ENCODE data around the gene GABRR1.
A peak's percentile ranks its signal among the peaks of the same experiment; 100 is the strongest.
"Not testable (repeated sequence)": the region's sequence is repeated elsewhere in the genome, so short reads cannot be mapped to it uniquely, and the experiment has no call there.

Gene GABRR1

DNA sequence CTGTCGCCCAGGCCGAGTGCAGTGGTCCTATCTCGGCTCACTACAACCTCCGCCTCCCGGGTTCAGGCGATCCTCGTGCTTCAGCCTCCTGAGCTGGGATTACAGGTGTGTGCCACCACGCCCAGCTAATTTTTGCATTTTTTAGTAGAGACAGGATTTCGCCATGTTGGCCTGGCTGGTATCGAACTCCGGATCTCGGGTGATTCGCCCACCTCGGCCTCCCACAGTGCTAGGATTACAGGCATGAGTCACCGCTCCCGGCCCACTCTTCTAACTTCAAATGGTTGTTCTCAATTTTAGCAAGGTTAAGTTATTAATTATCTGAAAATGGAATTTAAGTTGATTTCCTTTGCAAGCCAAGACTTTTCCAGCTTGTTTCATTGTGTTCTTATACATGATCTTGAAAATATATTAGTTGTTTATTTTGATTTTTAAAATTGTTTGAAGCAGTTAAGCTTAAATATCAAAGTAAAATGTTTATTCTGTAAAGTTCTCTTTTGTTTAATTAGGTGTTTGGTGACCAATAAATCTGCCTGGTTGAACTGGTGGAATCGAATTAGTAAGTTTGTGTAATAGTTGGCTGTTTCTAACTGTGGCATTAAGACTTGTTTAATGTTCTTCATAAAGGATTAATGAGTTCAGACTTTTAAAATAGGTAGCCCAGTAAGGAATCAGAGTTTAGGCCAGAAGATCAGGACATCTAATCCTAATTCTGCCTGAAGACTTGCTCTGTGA lies 69.0 kb downstream of the GABRR1 start:
- DNase-seq, result no peak

DNA sequence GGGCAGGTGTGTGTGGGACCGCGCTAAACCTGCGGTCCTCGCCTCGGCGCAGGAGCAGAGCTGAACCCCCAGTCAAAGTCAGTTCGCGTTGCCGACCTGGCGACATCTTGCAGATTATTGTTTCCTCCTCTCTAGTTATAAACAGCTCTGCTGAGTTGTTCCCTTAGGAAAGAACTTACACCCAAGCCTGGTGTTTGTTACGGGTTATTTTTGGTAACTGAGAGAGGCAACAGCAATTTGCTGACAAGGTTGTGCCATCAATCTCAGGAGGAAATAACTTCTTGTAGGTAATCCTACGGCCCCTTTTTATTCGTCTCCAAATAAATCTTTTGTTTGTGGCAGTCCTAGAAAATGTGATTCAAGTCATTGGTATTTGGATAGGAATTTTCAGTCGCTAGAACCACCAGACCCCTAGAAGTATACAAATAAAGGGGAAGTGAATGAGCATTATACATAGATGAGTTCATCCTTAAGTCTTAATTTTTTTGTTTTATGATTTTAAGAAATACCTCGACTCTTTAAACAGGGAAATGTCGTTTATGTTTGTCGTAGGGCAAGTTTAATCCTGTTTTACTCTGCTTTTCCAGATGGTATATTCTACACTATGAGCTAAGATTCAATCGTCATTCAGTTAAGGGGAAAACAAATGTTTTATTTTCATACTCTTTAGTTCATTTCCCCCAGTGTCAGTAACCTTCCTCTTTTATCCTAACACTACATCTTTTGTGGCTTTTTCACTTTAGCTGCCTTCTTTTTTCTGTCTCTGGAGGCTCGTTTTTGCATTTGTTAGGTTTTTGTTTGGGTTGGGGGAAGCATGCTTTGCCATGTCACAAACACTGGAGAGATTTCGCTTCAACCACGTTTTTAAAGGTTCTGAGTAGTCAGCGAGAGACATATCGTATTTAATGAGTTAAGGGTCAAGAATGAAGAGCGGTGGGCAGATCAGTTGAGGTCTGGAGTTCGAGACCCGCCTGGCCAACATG lies 70.1 kb downstream of the GABRR1 start:
- DNase-seq, result peak in 1 of 2 experiments; percentile 31

DNA sequence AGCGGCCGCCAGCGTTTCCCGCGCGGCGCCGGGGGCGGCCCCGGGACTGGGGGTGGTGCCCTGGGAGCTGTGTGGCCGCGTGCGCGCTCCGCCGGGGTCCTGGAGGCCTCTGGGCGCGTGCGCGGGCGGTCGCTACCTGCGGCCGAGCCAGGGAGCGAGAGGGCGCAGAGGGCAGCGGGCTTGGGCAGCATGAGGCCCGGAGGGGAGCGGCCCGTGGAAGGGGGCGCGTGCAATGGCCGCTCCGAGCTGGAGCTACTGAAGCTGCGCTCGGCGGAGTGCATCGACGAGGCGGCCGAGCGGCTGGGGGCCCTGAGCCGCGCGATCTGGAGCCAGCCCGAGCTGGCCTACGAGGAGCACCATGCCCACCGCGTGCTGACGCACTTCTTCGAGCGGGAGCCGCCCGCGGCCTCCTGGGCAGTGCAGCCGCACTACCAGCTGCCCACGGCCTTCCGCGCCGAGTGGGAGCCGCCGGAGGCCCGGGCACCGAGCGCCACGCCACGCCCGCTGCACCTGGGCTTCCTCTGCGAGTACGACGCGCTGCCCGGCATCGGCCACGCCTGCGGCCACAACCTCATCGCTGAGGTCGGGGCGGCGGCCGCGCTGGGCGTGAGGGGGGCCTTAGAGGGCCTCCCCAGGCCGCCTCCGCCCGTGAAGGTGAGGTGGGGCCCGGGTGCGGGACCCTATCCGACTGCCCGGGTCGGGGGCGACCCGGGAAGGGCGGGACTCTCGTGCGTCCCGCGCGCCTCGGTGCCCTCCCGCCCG lies 71.0 kb downstream of the GABRR1 start, which contains the start of gene PM20D2:
TSS of gene PM20D2 (plus strand) at position 100 of the 762 bp plus-strand sequence. CDS start at position 190, 90 bp downstream.
- DNase-seq, result peak; percentile 56 to 79

- DNase-seq, result peak in 1 of 2 experiments; percentile 37
Measured at GRCh38 chr6:89145091-89145955, 71.8 kb downstream of the GABRR1 start.

- no peak for DNase-seq
Measured at GRCh38 chr6:89144354-89144906, 72.7 kb downstream of the GABRR1 start.

GRCh38 chr6:89140347-89141156 lies 76.6 kb downstream of the GABRR1 start:
- DNase-seq, result no peak

GRCh38 chr6:89139509-89140346 lies 77.4 kb downstream of the GABRR1 start:
- no peak for DNase-seq

DNA sequence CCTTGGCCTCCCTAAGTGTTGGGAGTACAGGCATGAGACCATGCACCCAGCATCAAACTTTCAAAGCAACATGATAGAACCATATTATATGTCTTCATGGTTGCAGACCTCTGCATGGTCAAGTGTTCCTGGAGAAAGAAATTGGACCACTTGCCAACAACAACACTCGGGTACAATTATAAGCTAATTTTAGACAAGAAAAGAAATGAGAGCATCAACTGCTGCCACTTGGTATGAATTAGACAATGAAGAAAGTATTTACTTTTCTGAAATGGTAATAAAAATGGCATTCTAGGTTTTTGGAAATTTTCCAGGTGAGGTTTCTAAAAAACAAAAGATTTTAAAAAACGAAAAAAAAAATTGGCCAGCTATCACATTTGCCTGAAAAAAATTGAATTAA lies 79.0 kb downstream of the GABRR1 start:
- DNase-seq, result no peak

GRCh38 chr6:89134723-89135122 lies 82.4 kb downstream of the GABRR1 start:
- DNase-seq, result no peak

- DNase-seq, result no peak
Measured at GRCh38 chr6:89133981-89134380, 83.2 kb downstream of the GABRR1 start.

- DNase-seq, result no peak
Measured at GRCh38 chr6:89132057-89132456, 85.1 kb downstream of the GABRR1 start.

DNA sequence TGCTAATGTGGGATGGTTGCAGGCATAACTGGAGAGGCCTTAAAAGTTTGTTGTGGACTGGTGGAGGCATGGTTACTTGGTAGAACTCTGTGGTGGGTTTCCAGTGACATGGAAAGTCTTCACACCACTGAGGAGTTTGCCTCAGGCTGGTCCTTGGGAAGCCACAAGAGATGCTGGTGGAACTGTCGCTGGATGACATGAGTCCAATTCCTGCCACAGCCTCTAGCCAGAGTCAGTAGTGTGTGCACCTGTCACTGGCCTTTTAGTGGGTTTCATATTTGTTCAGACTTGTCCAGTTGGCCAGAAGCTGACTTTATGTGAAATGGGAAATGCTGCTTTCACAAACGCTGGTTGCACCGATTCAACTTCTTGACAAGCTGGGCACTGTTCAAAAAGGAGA lies 85.6 kb downstream of the GABRR1 start:
- DNase-seq, result no peak

- DNase-seq, result not testable (repeated sequence)
Measured at GRCh38 chr6:89128256-89128671, 88.9 kb downstream of the GABRR1 start.
